Effector memory CD4-positive, alpha-beta T cell (primary cell): ENCODE data around the gene CTNND2.

Source experiments
- DNase-seq, 3 donors: peaks; one replicate each; pipeline ENCODE4 v3.0.0-alpha.2; 2020
- H3K27ac ChIP-seq: 2 replicates; pipeline ENCODE4 v1.7.0; 2013; ENCODE audit warnings: mild to moderate bottlenecking, low read length, moderate library complexity; ENCODE audit not compliant: insufficient read depth, poor library complexity, severe bottlenecking
- H3K27me3 ChIP-seq: replicated peaks from 2 replicates; pipeline ENCODE4 v1.7.0; 2013; ENCODE audit warnings: mild to moderate bottlenecking, low read length; ENCODE audit not compliant: insufficient read depth, control insufficient read depth, poor library complexity, severe bottlenecking
- H3K36me3 ChIP-seq: 2 replicates; pipeline ENCODE4 v1.7.0; 2013; ENCODE audit warnings: mild to moderate bottlenecking, low read length, moderate library complexity; ENCODE audit not compliant: control insufficient read depth, insufficient read depth
- H3K4me1 ChIP-seq: 2 replicates; pipeline ENCODE4 v1.7.0; 2013; ENCODE audit warnings: low read length, mild to moderate bottlenecking; ENCODE audit not compliant: control insufficient read depth, insufficient read depth, poor library complexity, severe bottlenecking
- H3K4me3 ChIP-seq: 2 replicates; pipeline ENCODE4 v1.7.0; 2013; ENCODE audit warnings: low read length, low read depth, mild to moderate bottlenecking; ENCODE audit not compliant: insufficient read depth, poor library complexity, severe bottlenecking
- H3K9me3 ChIP-seq: 2 replicates; pipeline ENCODE4 v1.7.0; 2013; ENCODE audit warnings: mild to moderate bottlenecking, low read length, moderate library complexity; ENCODE audit not compliant: control insufficient read depth

The CTNND2 gene

GRCh38 chr5:11522796-11523195 lies 381.4 kb downstream of the CTNND2 start:
- Histone ChIP-seq H3K27ac (no peak overlapping the region), H3K4me3 (no peak overlapping the region), H3K9me3 (no peaks in the 10 kb centered on the region), H3K36me3 (no peaks in the 10 kb centered on the region), H3K4me1 (no peaks in the 10 kb centered on the region), H3K27me3 (no peaks in the 10 kb centered on the region)
- no peak for DNase-seq

- no peaks in the 10 kb centered on the region for H3K36me3 ChIP-seq
- no peaks in the 10 kb centered on the region for H3K27me3 ChIP-seq
- H3K9me3 ChIP-seq: no peaks in the 10 kb centered on the region
- no peaks in the 10 kb centered on the region for H3K4me1 ChIP-seq
- no peak overlapping the region for H3K4me3 ChIP-seq
- no peak for DNase-seq
- H3K27ac ChIP-seq: no peak overlapping the region
Observed at GRCh38 chr5:11520241-11520930, 383.9 kb downstream of the CTNND2 start.

- no peaks in the 10 kb centered on the region for H3K36me3 ChIP-seq
- H3K4me3 ChIP-seq: no peak overlapping the region
- no peak for DNase-seq
- no peaks in the 10 kb centered on the region for H3K9me3 ChIP-seq
- no peaks in the 10 kb centered on the region for H3K27me3 ChIP-seq
- H3K27ac ChIP-seq: no peak overlapping the region
- H3K4me1 ChIP-seq: no peaks in the 10 kb centered on the region
Observed at GRCh38 chr5:11519236-11519635, 385.0 kb downstream of the CTNND2 start.

- no peak overlapping the region for H3K27ac ChIP-seq
- H3K4me3 ChIP-seq: no peak overlapping the region
Observed at GRCh38 chr5:11518676-11519075, 385.6 kb downstream of the CTNND2 start.

GRCh38 chr5:11514705-11515432 lies 389.4 kb downstream of the CTNND2 start:
- H3K9me3 ChIP-seq: no peaks in the 10 kb centered on the region
- DNase-seq: no peak
- no peak overlapping the region for H3K27ac ChIP-seq
- no peak overlapping the region for H3K4me3 ChIP-seq
- H3K27me3 ChIP-seq: no peaks in the 10 kb centered on the region
- no peaks in the 10 kb centered on the region for H3K36me3 ChIP-seq
- no peaks in the 10 kb centered on the region for H3K4me1 ChIP-seq

More at GRCh38 chr5:11518676-11519075, 385.6 kb downstream of the CTNND2 start:
- H3K9me3 ChIP-seq: no peaks in the 10 kb centered on the region
- no peaks in the 10 kb centered on the region for H3K4me1 ChIP-seq
- H3K27me3 ChIP-seq: no peaks in the 10 kb centered on the region
- DNase-seq: no peak
- H3K36me3 ChIP-seq: no peaks in the 10 kb centered on the region

DNA sequence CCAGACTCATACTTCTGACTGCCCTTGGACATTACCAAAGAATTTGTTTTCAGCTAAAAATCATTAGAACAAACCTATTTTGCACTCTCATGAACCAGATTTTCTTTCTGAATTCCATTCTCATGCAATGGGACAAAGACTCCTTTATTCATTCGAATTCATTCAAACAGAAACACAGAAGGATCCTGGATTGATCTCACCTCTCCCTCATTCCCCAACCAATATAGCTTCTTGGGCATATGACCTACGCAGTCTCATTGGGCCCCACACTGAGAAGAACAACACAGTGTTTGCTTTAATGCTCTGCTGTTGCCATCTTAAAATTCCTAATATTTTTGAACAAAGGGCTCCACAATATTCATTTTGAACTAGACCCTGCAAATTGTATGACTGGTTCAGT lies 392.4 kb downstream of the CTNND2 start:
- Histone ChIP-seq H3K4me3 (no peak overlapping the region), H3K4me1 (no peaks in the 10 kb centered on the region), H3K27me3 (no peaks in the 10 kb centered on the region), H3K27ac (no peak overlapping the region), H3K9me3 (no peaks in the 10 kb centered on the region), H3K36me3 (no peaks in the 10 kb centered on the region)
- no peak for DNase-seq

- no peak for DNase-seq
- Histone ChIP-seq H3K27ac (no peak overlapping the region), H3K36me3 (no peaks in the 10 kb centered on the region), H3K4me3 (no peak overlapping the region), H3K4me1 (no peaks in the 10 kb centered on the region), H3K27me3 (no peaks in the 10 kb centered on the region), H3K9me3 (no peaks in the 10 kb centered on the region)
Observed at GRCh38 chr5:11510889-11511288, 393.4 kb downstream of the CTNND2 start.

DNA sequence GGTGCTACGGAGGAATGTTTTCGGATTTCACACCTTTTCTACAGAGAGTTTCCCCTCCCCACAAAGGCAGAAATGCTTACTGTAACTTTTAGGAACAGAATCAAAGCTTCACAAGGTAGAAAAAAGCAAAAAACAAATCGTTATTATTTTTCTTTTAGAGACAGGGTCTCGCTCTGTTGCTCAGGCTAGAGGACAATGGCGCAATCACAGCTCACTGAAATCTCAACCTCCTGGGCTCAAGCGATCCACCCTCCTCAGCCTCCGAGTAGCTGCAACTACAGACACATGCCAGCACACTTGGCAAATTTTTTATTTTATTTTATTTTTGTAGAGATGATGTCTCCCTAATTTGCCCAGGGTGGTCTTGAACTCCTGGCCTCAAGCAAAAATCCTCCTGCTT lies 394.5 kb downstream of the CTNND2 start:
- Histone ChIP-seq H3K27me3 (no peaks in the 10 kb centered on the region), H3K4me3 (no peak overlapping the region), H3K4me1 (no peaks in the 10 kb centered on the region), H3K36me3 (no peaks in the 10 kb centered on the region), H3K27ac (no peak overlapping the region), H3K9me3 (no peaks in the 10 kb centered on the region)
- no peak for DNase-seq

GRCh38 chr5:11507156-11507910 lies 396.9 kb downstream of the CTNND2 start:
- H3K9me3 ChIP-seq: no peaks in the 10 kb centered on the region
- no peak overlapping the region for H3K27ac ChIP-seq
- no peak for DNase-seq
- H3K4me3 ChIP-seq: no peak overlapping the region
- H3K27me3 ChIP-seq: no peaks in the 10 kb centered on the region
- no peaks in the 10 kb centered on the region for H3K36me3 ChIP-seq
- H3K4me1 ChIP-seq: no peaks in the 10 kb centered on the region

GRCh38 chr5:11504886-11505193 lies 399.4 kb downstream of the CTNND2 start:
- Histone ChIP-seq H3K27me3 (no peaks in the 10 kb centered on the region), H3K27ac (no peak overlapping the region), H3K4me3 (no peak overlapping the region), H3K9me3 (no peaks in the 10 kb centered on the region), H3K4me1 (no peaks in the 10 kb centered on the region), H3K36me3 (no peaks in the 10 kb centered on the region)
- no peak for DNase-seq
